ENCODE data around the gene KIR3DL2. TPM values are rescaled to one million over a fixed set of nuclear protein-coding genes. Genes with fewer than 3 reads are reported as not detected.
"Not testable (repeated sequence)": the region's sequence is repeated elsewhere in the genome, so short reads cannot be mapped to it uniquely, and the experiment has no call there.

The KIR3DL2 gene
- total RNA-seq, 1 experiment from 2014 or later: not detected

GRCh38 chr19:54863459-54863858, 13.2 kb downstream of the KIR3DL2 start:
- H3K4me1 ChIP-seq (ENCODE audit: insufficient read depth, low read length, poor library complexity, severe bottlenecking); POLR2A ChIA-PET (ENCODE audit: low non-redundant PET); H3K36me3 ChIP-seq (ENCODE audit: insufficient read depth, low read length, poor library complexity, severe bottlenecking); DNase-seq (ENCODE audit: low spot score); H3K4me3 ChIP-seq (ENCODE audit: low read depth, low read length, poor library complexity, severe bottlenecking); H3K9me3 ChIP-seq (ENCODE audit: low read depth, low read length, poor library complexity, severe bottlenecking); CTCF ChIA-PET; BruUV-seq (replicated peaks); H3K27ac ChIP-seq (ENCODE audit: low read depth, low read length, poor library complexity, severe bottlenecking); intact Hi-C loops (cut with micrococcal nuclease; ENCODE audit: unreplicated experiment): not testable (repeated sequence)
- H3K27me3 ChIP-seq (replicated peaks; ENCODE audit: insufficient read depth, low read depth, low read length, poor library complexity): peaks cover 11% of the 10 kb centered on the region

DNA sequence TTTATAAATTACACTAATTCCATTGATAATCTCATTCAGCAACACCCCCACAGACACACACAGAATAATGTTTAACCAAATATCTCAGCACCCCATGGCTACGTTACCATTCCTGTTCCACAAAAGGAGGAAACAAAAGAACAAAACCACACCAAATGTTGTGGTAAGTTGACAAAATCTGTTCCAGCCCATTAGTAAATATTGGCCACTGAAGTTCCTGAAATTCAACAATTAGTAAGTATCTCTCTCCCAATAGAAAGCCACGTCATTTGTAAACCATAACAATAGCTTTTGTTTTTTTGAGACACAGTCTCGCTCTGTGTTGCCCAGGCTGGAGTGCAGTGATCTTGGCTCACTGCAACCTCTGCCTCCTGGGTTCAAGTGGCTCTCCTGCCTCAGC, 21.5 kb downstream of the KIR3DL2 start:
- POLR2A ChIA-PET (ENCODE audit: low non-redundant PET): no interaction called here
- Histone ChIP-seq H3K4me3 (ENCODE audit: low read depth, low read length, poor library complexity, severe bottlenecking) (no peak overlapping the region), H3K36me3 (ENCODE audit: insufficient read depth, low read length, poor library complexity, severe bottlenecking) (no peaks in the 10 kb centered on the region), H3K4me1 (ENCODE audit: insufficient read depth, low read length, poor library complexity, severe bottlenecking) (no peaks in the 10 kb centered on the region), H3K27ac (ENCODE audit: low read depth, low read length, poor library complexity, severe bottlenecking) (no peak overlapping the region), H3K9me3 (ENCODE audit: low read depth, low read length, poor library complexity, severe bottlenecking) (no peaks in the 10 kb centered on the region), H3K27me3 (replicated peaks; ENCODE audit: insufficient read depth, low read depth, low read length, poor library complexity) (peaks cover 53% of the 10 kb centered on the region)
- BruUV-seq (replicated peaks): no TSS peak
- intact Hi-C loops (cut with micrococcal nuclease; ENCODE audit: unreplicated experiment): no loop called here
- CTCF ChIA-PET: no interaction called here
- no peak for DNase-seq (ENCODE audit: low spot score)
- TF ChIP-seq CTCF (conservative IDR thresholded peaks at IDR 0.05; ENCODE audit: low read depth, low read length) (no peak), EZH2 (IDR thresholded peaks at IDR 0.05; ENCODE audit: borderline replicate concordance, low read depth, low read length, poor library complexity, severe bottlenecking) (no peak)

DNA sequence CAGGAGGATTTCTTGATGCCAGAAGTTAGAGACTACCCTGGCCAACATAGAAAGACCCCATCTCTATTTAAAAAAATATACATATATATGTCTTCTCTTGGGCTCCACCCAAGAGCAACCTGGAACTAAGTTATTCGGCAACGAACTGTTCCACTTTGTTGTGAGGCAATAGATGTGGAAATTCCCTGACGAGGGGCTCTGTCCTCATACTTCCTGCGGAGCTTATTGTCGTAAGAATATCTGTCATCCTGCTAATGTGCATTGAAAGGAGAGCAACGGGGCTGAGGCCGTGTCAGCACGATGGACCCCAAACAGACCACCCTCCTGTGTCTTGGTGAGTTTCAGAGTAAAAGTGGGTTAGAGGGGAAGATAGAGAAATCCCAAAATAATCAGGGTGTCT, 23.7 kb downstream of the KIR3DL2 start, which contains the start of gene FCAR:
FCAR (plus strand) TSS at position 246 of the 400 bp plus-strand sequence; CDS start at position 301, 55 bp downstream.
- POLR2A ChIA-PET (ENCODE audit: low non-redundant PET): no interaction called here
- intact Hi-C loops (cut with micrococcal nuclease; ENCODE audit: unreplicated experiment): no loop called here
- H3K9me3 ChIP-seq (ENCODE audit: low read depth, low read length, poor library complexity, severe bottlenecking): no peaks in the 10 kb centered on the region

More for the DNA sequence above, 23.7 kb downstream of the KIR3DL2 start, which contains the start of gene FCAR:
- no peak within 1 kb of the TSS for H3K27ac ChIP-seq (ENCODE audit: low read depth, low read length, poor library complexity, severe bottlenecking)
- CTCF ChIA-PET: no interaction called here
- H3K4me3 ChIP-seq (ENCODE audit: low read depth, low read length, poor library complexity, severe bottlenecking): no peak within 1 kb of the TSS
- peaks cover 63% of the 10 kb centered on the region for H3K27me3 ChIP-seq (replicated peaks; ENCODE audit: insufficient read depth, low read depth, low read length, poor library complexity)
- DNase-seq (ENCODE audit: low spot score): no peak
- TF ChIP-seq CTCF (conservative IDR thresholded peaks at IDR 0.05; ENCODE audit: low read depth, low read length) (no peak), EZH2 (IDR thresholded peaks at IDR 0.05; ENCODE audit: borderline replicate concordance, low read depth, low read length, poor library complexity, severe bottlenecking) (no peak)
- H3K4me1 ChIP-seq (ENCODE audit: insufficient read depth, low read length, poor library complexity, severe bottlenecking): no peaks in the 10 kb centered on the region
- no peaks in the 10 kb centered on the region for H3K36me3 ChIP-seq (ENCODE audit: insufficient read depth, low read length, poor library complexity, severe bottlenecking)
- BruUV-seq (replicated peaks): no TSS peak

All from A673 (cell line).